Adrenal gland (tissue), 5 donors: Measurements from ENCODE around the gene SURF4.

Experiments used
- CTCF ChIP-seq, 6 experiments: fragments of 450-650 bp in 4 of 6; fragments of 200-600 bp in 2 of 6; sonication (generic) in 1 of 6; IDR thresholded peaks; 1 replicate in 5 of 6; 2 replicates in 1 of 6; pipeline versions ENCODE4 v1.5.1 to v1.8.0; 2016 to 2021; ENCODE audit warnings: antibody characterized with exemption in 6 of 6, mild to moderate bottlenecking in 2 of 6, moderate library complexity in 1 of 6
- POLR2A ChIP-seq, 2 donors: fragments of 450-650 bp; IDR thresholded peaks; one replicate each; pipeline ENCODE4 v1.6.1; 2017; ENCODE audit warnings: antibody characterized with exemption in 2 of 2, mild to moderate bottlenecking in 2 of 2, moderate library complexity in 1 of 2
- donor health status: DM: no; HTN: no; CAD: no.

- TF ChIP-seq CTCF (IDR thresholded peaks at IDR 0.05) (no peak), POLR2A (IDR thresholded peaks at IDR 0.05) (no peak)
Measured at GRCh38 chr9:133405508-133406438, 29.9 kb upstream of the SURF4 start.
